Stimulated activated CD4-positive, alpha-beta T cell treated with anti-CD3 and anti-CD28 coated beads, Interleukin-1b, Interleukin-23, amount 100 ng/mL, for 1 hour (primary cell): ENCODE results near the gene SEPTIN8.

Source experiments
- DNase-seq, 2 donors: peaks; one replicate each; pipeline ENCODE4 v3.0.0-alpha.2; 2020; ENCODE audit warnings: low read depth in 2 of 2

The SEPTIN8 gene

DNA sequence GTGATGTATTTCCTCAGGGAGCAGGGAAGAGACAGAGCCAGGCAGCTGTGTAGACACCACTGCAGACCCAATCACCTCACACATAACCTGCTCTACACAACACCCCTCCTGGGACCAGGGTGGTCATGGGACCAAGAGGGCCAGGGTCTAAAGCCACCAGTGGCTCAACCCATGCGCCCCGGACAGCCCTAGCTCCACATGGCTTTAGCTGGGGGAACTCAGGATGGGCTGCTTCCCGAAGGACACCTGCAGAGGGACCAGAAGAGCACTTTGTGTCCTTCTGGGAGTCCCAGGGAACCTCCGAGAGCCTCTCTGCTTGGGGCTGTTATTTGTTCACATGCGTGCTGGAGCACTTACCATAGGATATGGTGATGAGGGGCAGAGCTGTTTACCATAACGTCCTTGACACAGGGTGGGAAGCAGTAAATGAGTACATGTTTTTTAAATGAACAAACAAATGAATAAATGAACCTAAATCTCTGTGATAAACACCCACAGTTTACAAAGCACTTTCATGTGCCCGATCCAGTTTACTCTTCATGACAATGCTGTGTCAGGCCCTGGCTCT is 12.3 kb downstream of the SEPTIN8 start:
- no peak for DNase-seq

DNA sequence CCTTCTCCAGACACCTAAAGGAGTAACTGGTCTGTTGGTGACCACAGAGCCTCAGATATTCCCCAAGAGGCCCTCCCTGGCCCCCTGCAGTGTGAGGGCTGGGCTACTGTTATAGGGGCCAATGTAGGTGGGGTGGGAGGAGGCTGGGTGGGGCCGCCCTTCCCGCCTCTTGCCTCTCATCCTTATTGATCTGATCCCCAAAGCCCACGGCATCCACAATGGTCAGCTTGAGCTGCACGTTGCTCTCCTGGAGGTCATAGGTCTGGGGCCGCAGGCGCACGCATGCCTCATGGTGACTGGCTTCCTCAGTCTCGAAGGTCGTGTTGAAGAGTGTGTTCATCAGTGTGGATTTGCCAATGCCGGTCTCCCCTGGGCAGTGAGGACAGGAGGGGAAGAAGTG is 13.0 kb downstream of the SEPTIN8 start:
- no peak for DNase-seq

DNA sequence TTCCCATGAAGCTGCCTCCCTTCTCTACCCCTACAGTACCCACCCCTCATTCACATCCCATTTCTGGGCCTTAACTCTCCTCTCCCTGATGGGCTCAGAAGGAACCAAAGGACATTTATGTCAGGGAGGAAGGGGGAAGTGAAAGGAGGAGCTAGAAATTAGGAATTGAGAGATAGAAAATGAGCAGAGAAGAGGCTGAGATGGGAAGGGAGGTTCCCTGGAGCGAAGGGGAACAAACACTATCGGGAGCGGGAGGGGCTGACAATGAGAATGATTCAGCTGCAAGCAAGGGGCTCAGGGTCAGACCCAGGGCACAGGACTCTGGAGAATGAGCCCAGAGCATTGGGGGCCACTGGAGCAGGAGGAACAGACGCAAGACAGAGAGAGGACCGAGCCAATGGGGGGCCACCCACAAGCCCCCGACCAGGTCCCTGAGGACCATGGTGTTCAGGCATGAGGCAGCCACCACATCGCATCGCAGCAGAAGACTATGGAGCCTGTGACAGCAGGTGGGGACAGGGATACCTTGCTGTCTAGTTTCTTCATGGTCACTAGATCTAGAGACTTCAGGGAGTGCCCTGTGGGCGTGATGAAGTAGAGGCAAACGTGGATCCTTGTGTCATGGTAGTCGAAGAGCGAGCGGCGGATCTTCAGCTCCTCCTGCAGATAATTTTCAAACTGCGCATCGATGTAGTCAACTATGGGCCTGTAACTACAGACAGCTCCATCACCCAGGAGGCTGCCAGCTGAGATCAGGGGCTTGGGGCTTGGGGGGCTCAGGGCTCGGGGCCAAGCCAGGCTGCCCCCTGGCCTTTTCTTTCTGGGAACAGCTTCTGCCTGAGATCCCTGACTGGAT is 13.6 kb downstream of the SEPTIN8 start:
- no peak for DNase-seq

DNA sequence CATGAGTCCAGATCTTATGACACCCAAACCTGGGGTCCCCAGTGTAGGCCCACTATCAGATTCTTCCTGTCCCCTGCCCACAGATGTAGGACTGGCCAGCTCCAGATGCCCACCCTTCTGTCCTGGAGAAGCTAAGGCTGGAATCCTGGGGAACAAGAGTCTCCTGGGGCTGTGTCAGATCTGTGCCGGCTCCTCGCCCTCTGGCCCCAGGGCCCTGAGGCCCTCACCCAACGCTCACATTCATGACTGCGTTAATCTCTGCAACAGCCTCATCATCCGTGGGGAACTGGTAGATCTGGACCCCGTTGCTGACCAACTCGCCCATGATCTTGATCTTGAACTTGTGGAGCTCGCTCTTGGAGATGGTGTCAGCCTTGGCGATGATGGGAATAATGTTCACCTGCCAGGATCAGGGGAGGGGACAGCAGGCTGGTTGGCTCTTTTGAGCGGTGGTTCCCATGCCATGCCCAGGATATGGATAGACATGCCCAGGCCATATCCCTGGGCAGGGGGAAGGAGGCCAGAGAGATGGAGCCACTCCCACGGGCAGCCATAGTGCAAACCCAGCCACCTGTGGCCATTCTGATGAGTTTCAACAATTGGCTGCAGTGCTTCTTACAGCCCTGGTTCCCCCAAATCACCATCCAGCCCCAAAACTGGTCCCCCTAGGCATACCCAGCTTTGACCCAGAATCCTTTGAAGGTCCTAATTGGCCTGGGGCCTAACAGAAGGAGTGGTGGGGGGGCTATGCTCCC is 14.6 kb downstream of the SEPTIN8 start:
- no peak for DNase-seq

DNA sequence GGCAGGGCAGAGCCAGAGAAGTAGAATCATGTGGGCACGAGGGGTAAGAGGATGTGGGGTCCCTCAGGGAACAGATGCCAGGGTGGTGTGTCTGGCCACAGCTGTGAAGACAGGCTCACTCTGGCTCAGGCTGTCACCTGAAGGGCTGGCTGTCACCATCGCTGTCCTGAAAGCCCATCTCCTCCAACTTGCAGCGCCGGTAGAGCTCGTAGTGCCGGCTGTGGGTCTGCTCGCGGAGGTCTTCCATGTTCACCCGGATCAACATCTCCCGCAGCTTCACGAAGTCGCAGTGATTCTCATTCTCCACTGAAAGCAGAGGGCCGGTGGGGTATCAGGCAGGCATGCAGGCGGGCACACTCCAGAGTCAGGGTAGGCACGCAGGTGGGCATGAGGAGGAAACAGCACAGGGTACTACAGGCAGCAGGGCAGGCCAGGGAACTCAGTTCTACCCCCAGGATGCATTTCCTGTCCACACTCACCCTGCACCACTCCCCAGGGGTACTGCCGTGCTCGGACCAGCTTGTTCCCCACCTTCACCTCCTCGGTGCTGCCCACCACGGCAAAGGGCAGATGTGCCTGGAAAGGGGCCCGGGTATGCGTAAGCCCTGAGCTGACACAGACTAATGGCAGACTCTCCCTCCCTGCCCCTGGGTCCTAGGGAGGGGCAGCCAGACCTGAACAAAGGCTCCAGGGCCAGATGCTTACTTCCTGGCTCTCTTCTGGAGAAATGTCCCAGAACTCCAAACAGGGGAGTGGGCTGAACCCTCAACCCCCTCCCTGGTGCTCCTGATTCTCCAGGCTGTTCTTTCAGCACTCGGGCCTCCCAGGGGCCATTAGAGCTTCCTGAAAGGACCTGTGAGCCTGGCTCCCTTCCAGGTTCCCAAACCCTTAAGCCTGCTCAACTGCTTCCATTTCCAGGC is 15.5 kb downstream of the SEPTIN8 start:
- DNase-seq, result no peak

DNA sequence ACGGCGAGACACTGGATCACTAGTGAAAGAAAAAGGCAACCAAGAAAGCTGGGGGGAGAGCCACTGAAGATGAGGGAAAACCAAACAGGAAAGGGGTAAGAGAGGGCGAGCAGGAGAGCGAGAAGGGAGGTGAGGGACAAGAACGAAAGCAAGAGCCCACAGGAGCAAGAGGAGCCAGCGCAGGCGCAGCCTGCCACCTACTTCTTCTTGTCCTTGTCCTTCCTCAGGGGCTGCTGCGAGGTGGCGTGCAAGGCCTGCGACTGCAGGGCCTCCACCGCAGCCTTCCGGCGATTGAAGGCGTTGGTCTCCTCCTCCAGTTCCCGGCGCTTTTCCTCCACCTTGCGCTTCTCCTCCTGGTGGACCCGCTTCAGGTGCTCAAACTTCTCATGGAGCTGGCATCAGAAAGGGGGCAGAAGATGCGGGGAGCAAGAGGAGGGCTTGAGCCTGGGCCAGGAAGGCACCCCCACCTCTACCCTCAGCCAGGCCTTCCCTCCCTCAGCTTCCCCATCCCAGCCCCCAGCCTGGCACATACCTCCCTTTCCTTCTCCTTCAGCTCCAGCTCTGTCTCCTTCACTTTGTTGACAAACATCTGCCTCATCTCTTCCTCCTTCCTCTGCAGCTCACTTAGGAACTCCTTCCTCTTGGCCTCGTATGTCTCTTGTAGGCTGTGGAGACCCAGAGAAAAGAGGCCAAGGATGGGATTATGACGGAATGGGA is 16.3 kb downstream of the SEPTIN8 start:
- DNase-seq, result no peak

DNA sequence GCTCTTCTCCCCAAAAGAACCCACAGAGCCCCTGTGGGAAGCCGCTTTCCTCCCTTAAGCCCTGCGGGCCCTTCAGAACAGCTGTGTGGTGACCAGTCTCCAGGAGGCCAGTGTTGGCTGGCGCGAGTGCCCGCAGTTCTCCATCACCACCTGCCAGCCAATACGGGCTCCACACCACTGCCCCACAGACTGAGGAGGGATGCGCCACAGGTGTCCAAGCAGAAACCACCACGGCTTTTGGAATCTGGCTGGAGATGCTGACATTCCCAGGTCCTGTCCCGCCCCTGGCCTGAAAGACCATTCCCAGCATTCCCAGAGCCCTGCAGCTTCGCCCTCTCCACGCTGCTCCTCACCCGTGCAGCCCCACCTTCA is 17.0 kb downstream of the SEPTIN8 start:
- no peak for DNase-seq

DNA sequence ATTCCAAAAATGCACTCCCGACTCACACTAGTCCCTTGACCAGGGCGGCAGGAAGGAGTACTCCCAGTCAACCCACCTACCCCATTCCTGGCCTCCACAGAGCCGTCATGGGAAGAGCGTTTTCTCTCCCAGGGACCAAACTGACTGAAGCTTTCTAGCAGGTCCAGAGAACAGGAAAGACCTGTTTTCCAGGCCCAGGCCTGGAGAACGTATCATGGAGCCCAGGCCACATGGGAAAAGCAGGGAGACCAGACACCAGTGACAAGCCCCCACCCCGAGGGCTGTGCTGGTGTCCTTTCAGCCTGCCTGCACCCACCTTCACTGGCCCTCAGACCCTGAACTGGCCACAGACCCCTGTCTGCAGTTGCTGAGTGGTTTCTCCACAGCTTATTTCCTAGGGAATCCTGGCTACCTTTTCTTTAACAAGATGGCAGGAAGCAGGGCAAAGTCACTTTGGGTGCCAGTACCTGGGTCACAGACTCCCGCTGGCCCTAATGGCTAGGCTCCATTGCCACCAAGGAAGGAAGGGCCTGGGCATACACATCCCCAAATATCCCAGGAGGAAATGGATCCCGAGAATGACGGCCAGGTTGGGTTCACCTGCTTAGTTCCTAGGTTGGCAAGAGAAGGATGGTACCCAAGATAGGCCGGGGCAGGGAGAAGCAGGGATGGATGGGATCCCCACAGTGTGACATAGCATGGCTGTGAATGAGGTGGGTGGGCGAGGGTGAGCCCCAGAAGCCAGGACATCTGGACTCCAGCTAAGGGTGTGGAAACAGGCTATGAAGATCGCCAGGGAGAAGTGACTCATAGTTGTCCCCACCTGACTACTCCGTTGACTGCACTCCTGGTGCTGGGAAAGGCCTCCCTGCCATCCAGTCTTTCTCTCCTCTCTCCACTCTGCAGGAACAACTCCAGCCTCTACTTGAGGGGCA is 17.7 kb downstream of the SEPTIN8 start:
- DNase-seq, result no peak

DNA sequence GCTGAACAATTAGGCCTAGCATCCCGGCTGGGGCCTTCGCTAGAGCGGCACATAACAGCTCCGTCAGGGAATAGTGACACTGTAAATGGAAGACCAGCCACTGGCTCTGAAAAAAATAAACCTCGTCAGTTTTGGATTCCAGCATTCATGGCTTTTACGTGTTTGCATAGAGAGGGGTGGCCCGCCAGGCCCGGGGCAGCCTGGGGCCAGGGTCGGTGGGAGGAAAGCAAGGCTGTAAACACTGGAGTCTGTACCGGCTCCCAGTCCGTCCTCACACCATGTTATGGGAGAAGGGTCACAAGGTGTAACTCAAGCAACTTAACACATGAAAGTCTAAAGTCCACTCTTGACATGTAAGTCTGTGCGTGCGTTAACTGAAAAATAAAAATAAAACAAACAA is 18.6 kb downstream of the SEPTIN8 start:
- DNase-seq, result no peak

DNA sequence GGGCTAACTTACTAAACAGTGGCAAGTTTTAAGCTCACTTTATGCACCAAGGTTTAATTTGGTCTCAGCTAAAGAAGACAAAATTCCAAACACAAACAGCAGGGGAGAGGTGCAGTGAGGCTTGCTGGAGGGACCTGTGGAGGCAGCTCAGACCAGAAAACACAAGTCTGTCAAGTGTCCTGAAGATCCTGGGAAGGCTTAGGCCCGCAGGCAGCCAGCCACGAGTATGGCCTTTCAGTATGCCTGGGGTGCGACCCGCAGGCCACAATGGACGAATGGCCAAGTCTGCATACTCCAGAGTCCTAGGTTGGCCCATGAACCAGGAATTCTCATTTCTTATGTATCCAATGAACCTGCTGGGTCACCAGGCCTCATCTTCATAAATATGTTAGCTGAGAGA is 20.5 kb downstream of the SEPTIN8 start:
- DNase-seq, result no peak

DNA sequence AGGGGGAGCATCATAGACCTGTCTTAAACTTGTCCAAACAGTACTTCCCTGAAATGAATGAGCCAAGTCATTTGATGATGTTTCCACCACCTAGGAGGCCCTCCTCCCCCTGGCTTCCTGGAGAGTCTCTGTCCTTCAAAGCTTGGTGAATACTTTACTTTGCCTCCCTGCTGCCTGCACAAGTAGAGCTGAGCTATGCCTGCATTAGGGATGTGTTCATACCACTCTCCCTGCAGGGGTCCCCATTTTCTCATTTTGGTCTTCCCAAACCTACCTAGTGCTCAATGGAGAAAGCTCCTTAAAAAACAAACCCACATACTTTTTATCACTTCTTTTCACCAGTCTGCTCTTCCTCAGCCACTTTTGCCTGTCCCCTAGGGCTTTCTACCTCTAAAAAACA is 22.1 kb downstream of the SEPTIN8 start:
- no peak for DNase-seq

DNA sequence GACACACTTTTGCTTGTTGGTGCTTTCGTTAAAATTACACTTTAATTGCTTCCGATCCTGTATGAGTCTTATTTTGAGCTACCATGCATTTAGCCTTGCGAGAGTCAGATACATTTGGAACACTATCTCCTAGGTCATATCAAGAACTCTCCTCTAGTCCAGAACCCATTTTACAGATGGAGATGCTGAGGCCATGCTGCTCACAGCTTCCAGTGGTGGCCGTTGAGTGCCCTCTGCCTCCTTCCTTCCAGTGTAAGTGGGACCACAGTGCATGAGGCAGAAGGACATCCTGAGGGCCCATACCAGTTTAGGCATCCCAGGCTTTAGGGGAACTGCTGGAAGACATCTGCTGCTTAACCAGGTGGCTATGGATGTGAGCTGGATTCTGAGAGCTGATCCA is 22.9 kb downstream of the SEPTIN8 start:
- no peak for DNase-seq

DNA sequence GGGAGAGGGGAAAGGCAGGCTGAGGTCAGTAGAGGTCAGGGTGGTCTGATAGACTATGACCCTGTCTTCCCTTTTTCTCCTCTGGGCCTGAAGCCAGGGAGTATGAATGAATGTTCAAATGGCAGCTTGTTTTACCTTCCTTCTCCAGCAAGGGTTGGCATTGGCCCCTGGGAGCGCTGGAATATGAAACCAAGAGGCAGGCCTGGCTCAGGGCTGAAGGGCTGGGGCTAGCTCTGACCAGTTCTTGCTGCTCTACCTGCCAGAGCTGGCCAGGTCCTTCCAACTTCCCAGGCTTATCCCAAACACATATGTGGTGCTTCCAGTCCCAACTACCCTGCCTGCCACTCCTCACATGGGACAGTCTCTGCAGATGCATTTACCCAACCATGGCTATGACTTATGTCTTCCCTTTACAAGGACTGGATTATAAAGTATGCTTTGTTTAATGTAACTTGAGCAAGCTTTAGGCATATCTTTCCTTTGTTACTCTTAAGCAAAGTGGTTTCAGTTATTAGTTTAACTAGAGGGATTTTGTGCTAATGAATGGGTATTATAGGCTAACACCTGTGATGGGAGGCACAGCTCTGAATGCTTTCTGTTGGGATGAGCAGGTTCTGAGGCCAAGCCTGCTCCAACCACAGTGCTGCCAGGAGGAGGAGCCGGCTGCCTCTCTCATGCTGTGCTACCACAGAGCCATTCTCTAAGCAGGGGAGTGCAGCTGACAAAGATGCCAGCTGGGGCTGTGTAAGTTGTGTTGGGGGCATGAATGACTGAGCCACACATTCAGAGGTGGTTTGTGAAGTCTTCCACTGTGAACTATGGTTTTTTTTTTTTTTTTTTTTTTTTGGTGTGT is 23.7 kb downstream of the SEPTIN8 start:
- no peak for DNase-seq

DNA sequence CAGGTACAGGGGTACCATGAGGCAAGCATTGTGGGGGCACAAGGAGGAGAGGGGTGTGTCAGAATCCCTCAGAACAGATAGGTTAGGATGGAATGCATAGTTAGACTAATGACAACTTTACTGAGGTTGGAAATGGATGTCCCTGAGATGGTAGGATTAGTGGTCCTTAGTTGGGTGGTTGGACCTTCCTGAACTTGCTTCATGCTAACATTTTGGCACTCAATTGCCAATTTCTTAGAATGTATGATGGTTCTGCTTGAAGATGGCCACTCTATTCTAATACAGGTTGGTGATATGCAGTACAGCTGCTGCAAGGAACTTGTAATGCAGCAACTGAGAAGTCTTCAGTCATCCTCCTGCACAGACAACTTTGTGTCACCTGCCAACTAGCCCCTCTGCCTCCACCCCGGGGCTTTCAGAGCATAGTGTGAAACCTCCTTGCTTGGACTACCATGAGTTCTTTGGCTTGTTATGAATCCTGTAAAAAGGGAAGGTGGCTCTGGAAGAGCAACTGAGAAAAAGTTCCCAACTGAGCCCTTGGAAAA is 24.4 kb downstream of the SEPTIN8 start:
- no peak for DNase-seq

DNA sequence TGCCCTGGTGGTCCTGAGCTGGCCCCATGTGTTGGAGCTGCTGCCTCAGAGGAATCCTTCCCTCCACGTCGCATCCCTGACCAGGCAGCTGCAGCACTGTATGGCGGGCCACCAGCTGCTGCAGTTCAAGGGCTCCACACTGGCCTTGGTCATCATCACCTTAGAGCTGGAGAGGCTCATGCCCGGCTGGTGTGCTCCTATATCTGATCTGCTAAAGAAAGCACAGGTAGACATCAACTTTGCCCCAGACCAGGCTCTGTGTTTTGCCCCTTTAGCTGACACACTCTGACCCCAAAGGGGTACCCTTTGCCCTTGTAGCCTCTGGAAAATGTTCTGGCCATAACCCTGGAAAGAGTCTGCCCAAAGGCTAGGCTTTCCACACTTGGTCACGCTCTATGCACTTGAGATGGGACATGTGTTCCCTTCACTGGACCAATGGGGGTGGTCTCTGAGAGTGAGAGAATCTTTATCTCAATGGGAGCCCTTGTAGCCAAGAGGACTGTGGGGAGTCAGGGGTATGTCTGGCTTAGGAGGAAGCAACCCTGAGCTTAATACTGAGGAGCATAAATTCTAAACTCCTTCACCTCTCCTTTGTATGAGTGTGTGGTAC is 25.0 kb downstream of the SEPTIN8 start:
- no peak for DNase-seq

DNA sequence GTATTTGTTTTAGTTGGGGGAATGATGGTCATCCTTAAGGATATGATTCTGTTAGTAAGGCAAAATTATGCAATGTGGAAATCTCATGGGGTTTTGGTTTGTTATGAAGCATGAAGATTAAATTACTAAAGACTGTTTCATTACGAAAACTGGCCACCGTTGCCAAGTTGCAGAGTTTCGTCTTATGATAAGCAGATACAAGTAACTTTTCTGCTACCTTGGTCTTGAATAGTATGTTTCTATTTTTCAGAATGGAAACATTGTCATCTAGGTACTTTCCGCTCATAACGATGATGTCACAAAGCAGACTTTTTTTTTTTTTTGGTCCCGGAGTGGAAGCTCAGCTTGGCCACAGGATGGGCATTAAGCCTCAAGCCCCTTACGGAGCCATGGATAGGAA is 25.6 kb downstream of the SEPTIN8 start:
- DNase-seq, result no peak

DNA sequence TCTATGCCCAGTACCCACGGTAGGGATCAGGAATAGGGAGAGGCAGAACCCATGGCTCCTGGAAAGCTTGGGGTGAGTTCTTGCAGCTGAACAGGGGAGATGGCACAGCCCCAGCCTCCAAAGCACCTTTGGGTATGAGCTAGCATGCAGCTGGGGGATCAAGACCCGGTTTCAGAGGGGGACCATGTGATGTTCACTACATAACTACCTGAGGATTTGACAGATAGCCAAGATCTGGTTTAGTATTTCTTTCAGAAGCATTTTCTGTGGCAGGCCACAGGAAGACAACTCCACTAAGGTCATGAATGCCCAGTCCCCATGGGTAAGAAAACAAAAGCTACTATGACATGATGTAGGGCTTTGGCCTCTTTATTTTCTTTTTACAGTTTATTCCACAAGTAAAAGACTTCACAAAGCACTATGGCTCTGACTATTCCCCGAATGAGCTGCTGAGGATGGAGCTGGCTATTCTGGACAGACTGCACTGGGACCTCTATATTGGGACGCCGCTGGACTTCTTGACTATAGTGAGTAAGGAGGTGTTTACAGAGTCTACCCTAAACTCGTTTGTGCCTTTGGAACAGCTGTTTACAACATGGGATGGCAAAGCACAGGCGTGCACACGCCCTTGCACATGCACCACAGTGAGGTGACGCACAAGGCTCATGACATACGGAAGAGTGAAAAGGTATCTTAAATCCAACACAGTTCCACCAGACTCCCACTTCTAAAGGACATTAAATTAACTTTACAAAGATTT is 26.4 kb downstream of the SEPTIN8 start:
- no peak for DNase-seq

DNA sequence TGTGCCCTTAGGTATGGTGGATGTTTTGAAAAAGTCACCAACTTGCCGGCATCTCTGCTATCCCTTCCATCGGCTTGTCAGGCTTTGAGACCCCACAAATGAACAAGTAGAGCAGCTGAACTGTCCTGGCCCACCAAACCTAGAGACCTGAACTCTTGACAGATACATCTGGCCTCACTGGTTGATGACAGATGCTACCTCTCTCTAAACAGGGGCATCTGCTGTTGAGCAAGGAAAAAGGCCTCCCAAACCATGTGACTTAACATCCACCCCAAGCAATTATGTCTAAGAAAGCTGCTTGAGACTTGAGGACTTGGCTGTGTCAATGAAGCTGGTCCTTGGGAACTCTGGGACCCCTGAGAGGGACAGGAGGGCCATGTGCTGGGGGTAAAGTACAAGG is 27.5 kb downstream of the SEPTIN8 start:
- no peak for DNase-seq
